Transverse colon (tissue), 4 donors: ENCODE results near the gene GIPC1.

Source experiments
- EP300 ChIP-seq: sonication (generic); formaldehyde crosslinking; IDR thresholded peaks from one replicate; pipeline ENCODE4 v1.6.1; 2017; ENCODE audit warnings: antibody characterized with exemption, low read depth
- POLR2A ChIP-seq: fragments of 450-650 bp; IDR thresholded peaks from one replicate; pipeline ENCODE4 v1.6.1; 2016; ENCODE audit warnings: antibody characterized with exemption, mild to moderate bottlenecking, moderate library complexity
- POLR2AphosphoS5 ChIP-seq, 3 donors: sonication (generic); formaldehyde crosslinking; IDR thresholded peaks; one replicate each; pipeline ENCODE4 v1.6.1; 2016; ENCODE audit warnings: antibody characterized with exemption in 3 of 3
- TF ChIP-seq, protein P1 (sequence below), 5 experiments: fragments of 200-600 bp in 3 of 5; fragments of 450-650 bp in 2 of 5; sonication (generic) in 3 of 5; IDR thresholded peaks; 1 replicate in 2 of 5; 2 replicates in 3 of 5; pipeline ENCODE4 v1.5.1; 2016 to 2017; ENCODE audit warnings: antibody characterized with exemption in 5 of 5, inconsistent platforms in 3 of 5, mild to moderate bottlenecking in 2 of 5, moderate library complexity in 1 of 5

DNA sequence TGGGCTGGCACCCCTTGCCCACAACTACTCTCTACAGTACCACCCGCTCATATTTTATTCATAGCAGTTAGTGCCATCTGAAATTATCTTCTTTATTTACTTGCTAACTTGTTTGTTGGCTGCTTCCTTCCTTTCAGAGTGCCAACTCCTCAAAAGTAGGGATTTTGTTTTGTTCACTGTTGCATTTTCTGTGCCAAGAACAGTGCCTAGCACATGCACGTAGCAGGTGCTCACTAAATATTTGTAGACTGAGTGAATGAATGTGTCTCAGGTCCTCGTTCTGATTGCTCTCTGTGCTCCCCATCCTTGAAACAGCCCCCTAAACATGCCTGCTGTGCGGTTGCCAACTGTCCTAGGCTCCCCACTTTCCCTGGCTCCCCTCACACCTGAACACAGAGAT lies 1.5 kb downstream of the GIPC1 start:
- TF ChIP-seq, protein P1, sequence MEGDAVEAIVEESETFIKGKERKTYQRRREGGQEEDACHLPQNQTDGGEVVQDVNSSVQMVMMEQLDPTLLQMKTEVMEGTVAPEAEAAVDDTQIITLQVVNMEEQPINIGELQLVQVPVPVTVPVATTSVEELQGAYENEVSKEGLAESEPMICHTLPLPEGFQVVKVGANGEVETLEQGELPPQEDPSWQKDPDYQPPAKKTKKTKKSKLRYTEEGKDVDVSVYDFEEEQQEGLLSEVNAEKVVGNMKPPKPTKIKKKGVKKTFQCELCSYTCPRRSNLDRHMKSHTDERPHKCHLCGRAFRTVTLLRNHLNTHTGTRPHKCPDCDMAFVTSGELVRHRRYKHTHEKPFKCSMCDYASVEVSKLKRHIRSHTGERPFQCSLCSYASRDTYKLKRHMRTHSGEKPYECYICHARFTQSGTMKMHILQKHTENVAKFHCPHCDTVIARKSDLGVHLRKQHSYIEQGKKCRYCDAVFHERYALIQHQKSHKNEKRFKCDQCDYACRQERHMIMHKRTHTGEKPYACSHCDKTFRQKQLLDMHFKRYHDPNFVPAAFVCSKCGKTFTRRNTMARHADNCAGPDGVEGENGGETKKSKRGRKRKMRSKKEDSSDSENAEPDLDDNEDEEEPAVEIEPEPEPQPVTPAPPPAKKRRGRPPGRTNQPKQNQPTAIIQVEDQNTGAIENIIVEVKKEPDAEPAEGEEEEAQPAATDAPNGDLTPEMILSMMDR (IDR thresholded peaks at IDR 0.05), result no peak
- TF ChIP-seq POLR2AphosphoS5 (IDR thresholded peaks at IDR 0.05) (no peak), POLR2A (no peak), EP300 (no peak)
